GM20000 (cell line): ENCODE measurements around the gene KLHL40.

Experiments
- DNase-seq: peaks from one replicate; pipeline ENCODE4 v3.0.0; 2012; ENCODE audit warnings: low spot score
- CTCF ChIP-seq: IDR thresholded peaks from 2 replicates; pipeline ENCODE4 v1.5.1; 2012; ENCODE audit warnings: mild to moderate bottlenecking, control low read depth; ENCODE audit errors: extremely low read depth, missing control alignments

The KLHL40 gene

GRCh38 chr3:42682301-42683070 lies 2.9 kb upstream of the KLHL40 start:
- DNase-seq: no peak
- no peak for TF ChIP-seq CTCF

GRCh38 chr3:42683875-42684598 lies 1.3 kb upstream of the KLHL40 start:
- DNase-seq: no peak
- TF ChIP-seq CTCF: no peak

- no peak for TF ChIP-seq CTCF
- no peak for DNase-seq
These were observed 540 bp upstream of the KLHL40 start for GRCh38 chr3:42684632-42685362.

GRCh38 chr3:42685891-42686820 lies 819 bp downstream of the KLHL40 start:
- DNase-seq: no peak
- TF ChIP-seq CTCF: no peak

DNA sequence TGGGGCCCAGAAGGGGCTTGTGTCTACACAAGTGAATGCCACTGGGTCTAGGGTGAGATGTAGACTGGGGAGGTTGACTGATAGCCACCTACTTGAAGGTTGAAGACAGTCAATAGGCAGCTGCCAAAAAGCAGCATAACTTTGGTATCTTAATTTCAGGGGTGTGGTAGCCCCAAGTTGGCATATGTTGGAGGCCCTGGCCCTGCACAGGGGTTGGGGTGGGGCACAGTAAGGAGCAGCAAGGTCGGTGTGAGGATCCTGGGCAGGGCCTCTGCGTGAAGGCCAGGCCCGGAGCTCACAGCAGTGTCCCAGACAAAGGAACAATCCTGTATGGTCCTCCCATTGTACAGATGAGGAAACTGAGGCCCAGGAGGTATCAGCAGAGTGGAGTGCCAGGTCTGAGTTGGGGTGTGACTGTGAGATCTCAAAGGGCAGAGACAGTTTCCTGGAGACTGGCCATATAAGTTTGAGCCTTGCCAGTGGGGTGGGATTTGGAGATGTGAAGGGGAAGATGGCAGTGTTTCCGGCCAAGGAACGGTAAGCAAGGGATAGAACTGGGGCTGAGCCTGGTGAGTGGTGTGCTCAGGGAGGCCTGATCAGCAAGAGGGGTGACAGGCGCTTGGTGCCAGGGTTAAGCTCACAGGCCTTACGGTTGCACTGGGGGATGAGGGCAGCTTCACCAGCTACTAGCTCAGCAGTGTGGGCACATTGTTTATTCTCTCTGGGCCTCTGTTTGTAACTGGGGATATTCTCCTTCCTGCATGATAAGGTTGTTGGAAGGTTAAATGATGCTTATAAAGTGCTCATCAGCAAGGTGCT lies 1.7 kb downstream of the KLHL40 start:
- no peak for TF ChIP-seq CTCF
- no peak for DNase-seq

GRCh38 chr3:42688016-42688415 lies 2.7 kb downstream of the KLHL40 start:
- no peak for TF ChIP-seq CTCF
- no peak for DNase-seq
